Neural progenitor cell (in vitro differentiated cells): Measurements from ENCODE around the gene DPM1. TPM values are rescaled to one million over a fixed set of nuclear protein-coding genes. Genes with fewer than 3 reads are reported as not detected.
A peak's percentile ranks its signal among the peaks of the same experiment; 100 is the strongest.

Experiments used
- DNase-seq: peaks from one replicate; pipeline ENCODE4 v3.0.0-alpha.2; 2016; ENCODE audit warnings: low spot score
- H2AFZ ChIP-seq: fragments of 200-600 bp; sonication (generic); replicated peaks from 2 replicates; pipeline ENCODE4 v1.6.1; 2016; ENCODE audit warnings: antibody characterized with exemption
- H3F3A ChIP-seq: fragments of 200-600 bp; sonication (generic); 2 replicates; pipeline ENCODE4 v1.6.1; 2016; ENCODE audit warnings: antibody characterized with exemption, low read depth
- H3K27ac ChIP-seq: fragments of 200-600 bp; sonication (generic); 2 replicates; pipeline ENCODE4 v1.5.1; 2016; ENCODE audit warnings: mild to moderate bottlenecking
- H3K27me3 ChIP-seq: fragments of 200-600 bp; sonication (generic); 2 replicates; pipeline ENCODE4 v1.6.1; 2016; ENCODE audit warnings: mild to moderate bottlenecking, moderate library complexity
- H3K36me3 ChIP-seq: fragments of 200-600 bp; sonication (generic); 2 replicates; pipeline ENCODE4 v1.5.1; 2016
- H3K4me1 ChIP-seq: fragments of 200-600 bp; sonication (generic); 2 replicates; pipeline ENCODE4 v1.6.1; 2016; ENCODE audit warnings: mixed run types
- H3K4me2 ChIP-seq: fragments of 200-600 bp; sonication (generic); 2 replicates; pipeline ENCODE4 v1.6.1; 2016
- H3K4me3 ChIP-seq: fragments of 200-600 bp; sonication (generic); 2 replicates; pipeline ENCODE4 v1.5.1; 2016
- H3K79me2 ChIP-seq: fragments of 200-600 bp; sonication (generic); 2 replicates; pipeline ENCODE4 v1.6.1; 2016; ENCODE audit warnings: low read depth
- H3K9ac ChIP-seq: fragments of 200-600 bp; sonication (generic); 2 replicates; pipeline ENCODE4 v1.6.1; 2016
- H3K9me3 ChIP-seq: fragments of 200-600 bp; sonication (generic); 2 replicates; pipeline ENCODE4 v1.5.1; 2016; ENCODE audit warnings: low read depth
- H4K20me1 ChIP-seq: fragments of 200-600 bp; sonication (generic); 2 replicates; pipeline ENCODE4 v1.6.1; 2016; ENCODE audit warnings: low read depth
- H3K27ac Mint-ChIP-seq: 3 replicates; pipeline ENCODE4 v1.8.0; 2021; ENCODE audit warnings: mixed read lengths
- H3K27me3 Mint-ChIP-seq: 2 replicates; pipeline ENCODE4 v1.8.0; 2022; ENCODE audit warnings: low read depth, mild to moderate bottlenecking, inconsistent platforms, moderate library complexity, mixed read lengths; ENCODE audit not compliant: insufficient read depth
- H3K36me3 Mint-ChIP-seq: 3 replicates; pipeline ENCODE4 v1.8.0; 2021; ENCODE audit warnings: mixed read lengths
- H3K4me1 Mint-ChIP-seq: 3 replicates; pipeline ENCODE4 v1.8.0; 2021; ENCODE audit warnings: mixed read lengths
- H3K4me3 Mint-ChIP-seq: 3 replicates; pipeline ENCODE4 v1.8.0; 2021; ENCODE audit warnings: mild to moderate bottlenecking, moderate library complexity, mixed read lengths
- H3K9me3 Mint-ChIP-seq: 3 replicates; pipeline ENCODE4 v1.8.0; 2020; ENCODE audit warnings: mixed read lengths
- CTCF ChIP-seq: fragments of 200-600 bp; sonication (generic); IDR thresholded peaks from 2 replicates; pipeline ENCODE4 v1.5.1; 2017; ENCODE audit warnings: antibody characterized with exemption, mild to moderate bottlenecking
- EZH2 ChIP-seq: fragments of 200-600 bp; sonication (generic); IDR thresholded peaks from 2 replicates; pipeline ENCODE4 v1.6.1; 2017; ENCODE audit warnings: antibody characterized with exemption, mild to moderate bottlenecking, moderate library complexity
- EZH2phosphoT487 ChIP-seq: fragments of 200-600 bp; sonication (generic); IDR thresholded peaks from 2 replicates; pipeline ENCODE4 v1.6.1; 2017; ENCODE audit warnings: antibody characterized with exemption
- total RNA-seq: library from RNA; depleted of rRNA; stranded (reverse); fragments of >200 nt; gene quantifications from 2 replicates; pipeline ENCODE4 v1.2.3, GENCODE V29; 2015; ENCODE audit warnings: low replicate concordance

Gene DPM1
- total RNA-seq, 1 donor from 2014 or later = 173 TPM

- no peaks in the 10 kb centered on the region for H3K4me1 Mint-ChIP-seq
- no peak overlapping the region for H3K4me3 Mint-ChIP-seq
- H3K36me3 Mint-ChIP-seq = peaks cover 20% of the 10 kb centered on the region
These were observed 15.3 kb downstream of the DPM1 start for GRCh38 chr20:50943069-50943468.

GRCh38 chr20:50933589-50933988 is 24.7 kb downstream of the DPM1 start:
- H3K79me2 ChIP-seq = peaks cover 20% of the 10 kb centered on the region
- Mint-ChIP-seq H3K4me3 (no peak overlapping the region), H3K36me3 (peaks cover 22% of the 10 kb centered on the region), H3K27me3 (peaks cover 6% of the 10 kb centered on the region), H3K4me1 (peaks cover 17% of the 10 kb centered on the region), H3K9me3 (peaks cover 2% of the 10 kb centered on the region), H3K27ac (no peak overlapping the region)
- TF ChIP-seq EZH2 (no peak), EZH2phosphoT487 (no peak), CTCF (no peak)
- no peak for DNase-seq
- no peak overlapping the region for H2AFZ ChIP-seq
- H3K27me3 ChIP-seq = no peaks in the 10 kb centered on the region
- H3K4me1 ChIP-seq = peaks cover 6% of the 10 kb centered on the region
- H3K9me3 ChIP-seq = no peaks in the 10 kb centered on the region
- peaks cover 60% of the 10 kb centered on the region for H3F3A ChIP-seq
- peaks cover 30% of the 10 kb centered on the region for H3K36me3 ChIP-seq
- H4K20me1 ChIP-seq = peaks cover 7% of the 10 kb centered on the region
- no peak overlapping the region for H3K4me2 ChIP-seq
- H3K4me3 ChIP-seq = no peak overlapping the region
- no peak overlapping the region for H3K27ac ChIP-seq
- no peak overlapping the region for H3K9ac ChIP-seq

More at GRCh38 chr20:50943069-50943468, 15.3 kb downstream of the DPM1 start:
- Histone ChIP-seq H3K36me3 (peaks cover 33% of the 10 kb centered on the region), H3K4me3 (no peak overlapping the region), H3K4me1 (no peaks in the 10 kb centered on the region), H3K27me3 (no peaks in the 10 kb centered on the region), H2AFZ (no peak overlapping the region), H3K4me2 (no peak overlapping the region), H4K20me1 (peaks cover 4% of the 10 kb centered on the region), H3K27ac (no peak overlapping the region), H3K79me2 (no peaks in the 10 kb centered on the region), H3K9me3 (no peaks in the 10 kb centered on the region), H3K9ac (no peak overlapping the region), H3F3A (peaks cover 5% of the 10 kb centered on the region)
- no peak for DNase-seq
- H3K27ac Mint-ChIP-seq = no peak overlapping the region
- H3K27me3 Mint-ChIP-seq = peaks cover 2% of the 10 kb centered on the region
- TF ChIP-seq EZH2 (no peak), CTCF (no peak), EZH2phosphoT487 (no peak)
- H3K9me3 Mint-ChIP-seq = no peaks in the 10 kb centered on the region

GRCh38 chr20:50932691-50933280 is 25.5 kb downstream of the DPM1 start:
- Histone ChIP-seq H3K4me2 (no peak overlapping the region), H3K9me3 (no peaks in the 10 kb centered on the region), H3F3A (peaks cover 60% of the 10 kb centered on the region), H3K9ac (no peak overlapping the region), H3K79me2 (peaks cover 28% of the 10 kb centered on the region), H3K4me1 (peaks cover 14% of the 10 kb centered on the region), H4K20me1 (peaks cover 15% of the 10 kb centered on the region), H3K27ac (no peak overlapping the region), H2AFZ (no peak overlapping the region), H3K4me3 (no peak overlapping the region), H3K27me3 (no peaks in the 10 kb centered on the region), H3K36me3 (peaks cover 31% of the 10 kb centered on the region)
- Mint-ChIP-seq H3K27me3 (peaks cover 6% of the 10 kb centered on the region), H3K36me3 (peaks cover 26% of the 10 kb centered on the region), H3K27ac (no peak overlapping the region), H3K4me3 (peak overlapping the region; percentile 14), H3K9me3 (peaks cover 2% of the 10 kb centered on the region), H3K4me1 (peaks cover 24% of the 10 kb centered on the region)
- TF ChIP-seq EZH2 = no peak
- TF ChIP-seq CTCF = no peak
- no peak for TF ChIP-seq EZH2phosphoT487
- no peak for DNase-seq
